ENCODE results near the gene PLCXD1. TPM values are rescaled to one million over a fixed set of nuclear protein-coding genes. Genes with fewer than 3 reads are reported as not detected.
"Not testable (repeated sequence)": the region's sequence is repeated elsewhere in the genome, so short reads cannot be mapped to it uniquely, and the experiment has no call there.

Gene PLCXD1
- total RNA-seq (2014; rRNA removed; shearing (Covaris generic); ENCODE audit: low replicate concordance): 1.9 and 2.0 TPM in 2 replicates

- no peak for DNase-seq (ENCODE audit: low read depth)
- in situ Hi-C loops (cut with HindIII; ENCODE audit: low pct_unique_long_range_greater_than_20kb, low sequenced_read_pairs): no loop called here
Measured at GRCh38 chrX:281166-281999, at the start of gene PLCXD1. TSS of gene PLCXD1 (plus strand) at chrX:281381. CDS start at chrX:284188, 2,807 bp downstream.

- DNase-seq (ENCODE audit: low read depth); in situ Hi-C loops (cut with HindIII; ENCODE audit: low pct_unique_long_range_greater_than_20kb, low sequenced_read_pairs): not testable (repeated sequence)
Measured at GRCh38 chrX:231637-232277, 49.4 kb upstream of the PLCXD1 start.

GRCh38 chrX:232278-232655 lies 48.9 kb upstream of the PLCXD1 start:
- in situ Hi-C loops (cut with HindIII; ENCODE audit: low pct_unique_long_range_greater_than_20kb, low sequenced_read_pairs); DNase-seq (ENCODE audit: low read depth): not testable (repeated sequence)

- DNase-seq (ENCODE audit: low read depth); in situ Hi-C loops (cut with HindIII; ENCODE audit: low pct_unique_long_range_greater_than_20kb, low sequenced_read_pairs): not testable (repeated sequence)
Measured at GRCh38 chrX:236201-236600, 45.0 kb upstream of the PLCXD1 start.

GRCh38 chrX:250965-251364 lies 30.2 kb upstream of the PLCXD1 start:
- in situ Hi-C loops (cut with HindIII; ENCODE audit: low pct_unique_long_range_greater_than_20kb, low sequenced_read_pairs): no loop called here
- DNase-seq (ENCODE audit: low read depth): no peak

- in situ Hi-C loops (cut with HindIII; ENCODE audit: low pct_unique_long_range_greater_than_20kb, low sequenced_read_pairs): not testable (repeated sequence)
Measured at GRCh38 chrX:251396-252243, 29.6 kb upstream of the PLCXD1 start.

GRCh38 chrX:252244-252956 lies 28.8 kb upstream of the PLCXD1 start:
- in situ Hi-C loops (cut with HindIII; ENCODE audit: low pct_unique_long_range_greater_than_20kb, low sequenced_read_pairs): no loop called here
- DNase-seq (ENCODE audit: low read depth): no peak

More at GRCh38 chrX:251396-252243, 29.6 kb upstream of the PLCXD1 start:
- not testable (repeated sequence) for DNase-seq (ENCODE audit: low read depth)

- in situ Hi-C loops (cut with HindIII; ENCODE audit: low pct_unique_long_range_greater_than_20kb, low sequenced_read_pairs): no loop called here
- no peak for DNase-seq (ENCODE audit: low read depth)
Measured at GRCh38 chrX:252957-253291, 28.3 kb upstream of the PLCXD1 start.

- in situ Hi-C loops (cut with HindIII; ENCODE audit: low pct_unique_long_range_greater_than_20kb, low sequenced_read_pairs): no loop called here
- DNase-seq (ENCODE audit: low read depth): no peak
Measured at GRCh38 chrX:253451-254297, 27.5 kb upstream of the PLCXD1 start.

GRCh38 chrX:254630-255215 lies 26.5 kb upstream of the PLCXD1 start:
- in situ Hi-C loops (cut with HindIII; ENCODE audit: low pct_unique_long_range_greater_than_20kb, low sequenced_read_pairs): no loop called here
- no peak for DNase-seq (ENCODE audit: low read depth)

GRCh38 chrX:255923-256331 lies 25.3 kb upstream of the PLCXD1 start:
- in situ Hi-C loops (cut with HindIII; ENCODE audit: low pct_unique_long_range_greater_than_20kb, low sequenced_read_pairs): no loop called here
- DNase-seq (ENCODE audit: low read depth): no peak

- in situ Hi-C loops (cut with HindIII; ENCODE audit: low pct_unique_long_range_greater_than_20kb, low sequenced_read_pairs): not testable (repeated sequence)
Measured at GRCh38 chrX:257054-257453, 24.1 kb upstream of the PLCXD1 start.

GRCh38 chrX:257681-258289 lies 23.4 kb upstream of the PLCXD1 start:
- in situ Hi-C loops (cut with HindIII; ENCODE audit: low pct_unique_long_range_greater_than_20kb, low sequenced_read_pairs): no loop called here
- no peak for DNase-seq (ENCODE audit: low read depth)

More at GRCh38 chrX:257054-257453, 24.1 kb upstream of the PLCXD1 start:
- DNase-seq (ENCODE audit: low read depth): not testable (repeated sequence)

- in situ Hi-C loops (cut with HindIII; ENCODE audit: low pct_unique_long_range_greater_than_20kb, low sequenced_read_pairs): no loop called here
- DNase-seq (ENCODE audit: low read depth): no peak
Measured at GRCh38 chrX:258291-259040, 22.7 kb upstream of the PLCXD1 start.

- DNase-seq (ENCODE audit: low read depth): no peak
- in situ Hi-C loops (cut with HindIII; ENCODE audit: low pct_unique_long_range_greater_than_20kb, low sequenced_read_pairs): no loop called here
Measured at GRCh38 chrX:259692-260355, 21.4 kb upstream of the PLCXD1 start.

Data from Caki2 (cell line).